GM21825 (cell line): ENCODE results near the gene MED15.
"Not testable (repeated sequence)": the region's sequence is repeated elsewhere in the genome, so short reads cannot be mapped to it uniquely, and the experiment has no call there.

Experiments used
- ATAC-seq: cut with Tn5 transposase; IDR thresholded peaks from one replicate; pipeline ENCODE4 v1.9.1; 2021; ENCODE audit warnings: mild to moderate bottlenecking, moderate library complexity; ENCODE audit not compliant: unreplicated experiment

The MED15 gene

GRCh38 chr22:20483771-20484170 lies 23.6 kb upstream of the MED15 start:
- no peak for ATAC-seq

GRCh38 chr22:20484948-20485683 lies 22.3 kb upstream of the MED15 start:
- ATAC-seq: no peak

- ATAC-seq: no peak
These were observed 21.2 kb upstream of the MED15 start for GRCh38 chr22:20486229-20486628.

- no peak for ATAC-seq
These were observed 19.7 kb upstream of the MED15 start for GRCh38 chr22:20487715-20488114.

GRCh38 chr22:20488946-20489345 lies 18.5 kb upstream of the MED15 start:
- ATAC-seq: no peak

GRCh38 chr22:20490183-20490940 lies 17.0 kb upstream of the MED15 start:
- ATAC-seq: no peak

- ATAC-seq: no peak
These were observed 16.5 kb upstream of the MED15 start for GRCh38 chr22:20490941-20491307.

- ATAC-seq: no peak
These were observed 16.1 kb upstream of the MED15 start for GRCh38 chr22:20491346-20491745.

GRCh38 chr22:20494978-20495860 lies 12.2 kb upstream of the MED15 start, which contains the start of gene KLHL22:
Gene KLHL22 (minus strand): TSS chr22:20495795. CDS start chr22:20489211, 6,584 bp downstream.
- ATAC-seq: peak; percentile 13

- ATAC-seq: peak; percentile 71
These were observed 11.3 kb upstream of the MED15 start for GRCh38 chr22:20495861-20496681.

- ATAC-seq: no peak
These were observed 10.0 kb upstream of the MED15 start for GRCh38 chr22:20497426-20497825.

GRCh38 chr22:20498913-20499312 lies 8.5 kb upstream of the MED15 start:
- ATAC-seq: no peak

- no peak for ATAC-seq
These were observed 7.6 kb upstream of the MED15 start for GRCh38 chr22:20499769-20500168.

GRCh38 chr22:20503816-20504215 lies 3.6 kb upstream of the MED15 start:
- no peak for ATAC-seq

- not testable (repeated sequence) for ATAC-seq
These were observed 3.0 kb upstream of the MED15 start for GRCh38 chr22:20504293-20504922.

GRCh38 chr22:20506543-20507252 lies 712 bp upstream of the MED15 start:
- no peak for ATAC-seq

GRCh38 chr22:20508067-20508755 lies 801 bp downstream of the MED15 start:
- ATAC-seq: peak; percentile 8

GRCh38 chr22:20508815-20509271 lies 1.4 kb downstream of the MED15 start:
- no peak for ATAC-seq
